Thoracic aorta (tissue), 2 donors: ENCODE data around the gene IP6K1. TPM values are rescaled to one million over a fixed set of nuclear protein-coding genes. Genes with fewer than 3 reads are reported as not detected.
"Not testable (repeated sequence)": the region's sequence is repeated elsewhere in the genome, so short reads cannot be mapped to it uniquely, and the experiment has no call there.

ENCODE experiments used
- ATAC-seq: fragments of 150-250 bp; one replicate; pipeline ENCODE4 v1.8.0; 2017; ENCODE audit warnings: low read depth; ENCODE audit not compliant: insufficient number of reproducible peaks, low FRiP score
- DNase-seq: peaks from one replicate; pipeline ENCODE4 v3.0.0-alpha.2; 2020; ENCODE audit warnings: low spot score
- H3K27ac ChIP-seq, 2 donors: fragments of 200-600 bp; sonication (generic); 1 replicate in 1 of 2; 2 replicates in 1 of 2; pipeline ENCODE4 v1.5.1; 2016; ENCODE audit warnings: mild to moderate bottlenecking in 2 of 2, moderate library complexity in 2 of 2
- H3K27me3 ChIP-seq: fragments of 200-600 bp; sonication (generic); replicated peaks from 2 replicates; pipeline ENCODE4 v1.6.0; 2016; ENCODE audit warnings: mild to moderate bottlenecking; ENCODE audit not compliant: insufficient read depth
- H3K36me3 ChIP-seq: fragments of 200-600 bp; sonication (generic); one replicate; pipeline ENCODE4 v1.5.1; 2016
- H3K4me1 ChIP-seq, 2 donors: fragments of 200-600 bp; sonication (generic); 1 replicate in 1 of 2; 2 replicates in 1 of 2; pipeline versions ENCODE4 v1.5.1 to v1.6.0; 2016; ENCODE audit warnings: low read depth in 2 of 2, mild to moderate bottlenecking in 1 of 2; ENCODE audit not compliant: control insufficient read depth in 1 of 2
- H3K4me3 ChIP-seq: fragments of 200-600 bp; sonication (generic); 2 replicates; pipeline ENCODE4 v1.5.1; 2016; ENCODE audit warnings: mild to moderate bottlenecking
- H3K9me3 ChIP-seq: fragments of 200-600 bp; sonication (generic); 2 replicates; pipeline ENCODE4 v1.5.1; 2016
- CTCF ChIP-seq: fragments of 200-600 bp; sonication (generic); IDR thresholded peaks from one replicate; pipeline ENCODE4 v1.5.1; 2019; ENCODE audit warnings: antibody characterized with exemption
- total RNA-seq, 2 donors: library from RNA; depleted of rRNA; stranded (reverse); fragments of >200 nt; gene quantifications; one replicate each; pipeline versions ENCODE4 v1.1.0 to v1.2.3, GENCODE V29; 2016

Gene IP6K1
- total RNA-seq, 2 donors from 2014 or later, result 56.6 to 69.0 TPM

- no peak for DNase-seq
- H3K27ac ChIP-seq, result no peak overlapping the region
- H3K36me3 ChIP-seq, result no peaks in the 10 kb centered on the region
- no peak overlapping the region for H3K4me3 ChIP-seq
- TF ChIP-seq CTCF, result no peak
- no peak for ATAC-seq
- peaks cover 24 to 45% of the 10 kb centered on the region in 2 donors for H3K4me1 ChIP-seq
- no peaks in the 10 kb centered on the region for H3K27me3 ChIP-seq
- H3K9me3 ChIP-seq, result no peaks in the 10 kb centered on the region
These were observed 6.0 kb downstream of the IP6K1 start for GRCh38 chr3:49780080-49780974.

GRCh38 chr3:49779358-49780079 is 6.8 kb downstream of the IP6K1 start:
- H3K4me1 ChIP-seq, result peaks cover 19 to 41% of the 10 kb centered on the region in 2 donors
- no peak overlapping the region for H3K4me3 ChIP-seq
- TF ChIP-seq CTCF, result no peak
- H3K27me3 ChIP-seq, result no peaks in the 10 kb centered on the region
- ATAC-seq (no peak), DNase-seq (no peak)
- H3K27ac ChIP-seq, result no peak overlapping the region
- H3K9me3 ChIP-seq, result no peaks in the 10 kb centered on the region
- no peaks in the 10 kb centered on the region for H3K36me3 ChIP-seq

GRCh38 chr3:49776101-49776500 is 10.2 kb downstream of the IP6K1 start:
- H3K4me3 ChIP-seq, H3K27ac ChIP-seq, H3K27me3 ChIP-seq, ATAC-seq, H3K9me3 ChIP-seq, DNase-seq, H3K36me3 ChIP-seq: not testable (repeated sequence)
- peaks cover 10 to 20% of the 10 kb centered on the region in 2 donors for H3K4me1 ChIP-seq

GRCh38 chr3:49775538-49775937 is 10.8 kb downstream of the IP6K1 start:
- H3K27me3 ChIP-seq, result no peaks in the 10 kb centered on the region
- no peak overlapping the region for H3K4me3 ChIP-seq
- DNase-seq (no peak), ATAC-seq (no peak)
- H3K4me1 ChIP-seq, result peaks cover 10 to 14% of the 10 kb centered on the region in 2 donors
- no peaks in the 10 kb centered on the region for H3K9me3 ChIP-seq
- no peak overlapping the region for H3K27ac ChIP-seq
- no peaks in the 10 kb centered on the region for H3K36me3 ChIP-seq
- no peak for TF ChIP-seq CTCF

- no peaks in the 10 kb centered on the region for H3K36me3 ChIP-seq
- TF ChIP-seq CTCF, result no peak
- H3K4me1 ChIP-seq, result peaks cover 7% of the 10 kb centered on the region in 2 donors
- DNase-seq (no peak), ATAC-seq (no peak)
- no peaks in the 10 kb centered on the region for H3K9me3 ChIP-seq
- no peaks in the 10 kb centered on the region for H3K27me3 ChIP-seq
- no peak overlapping the region for H3K27ac ChIP-seq
- no peak overlapping the region for H3K4me3 ChIP-seq
These were observed 13.6 kb downstream of the IP6K1 start for GRCh38 chr3:49772703-49773102.
